SIG-M5 treated with dmso at 0.1 percent for 504 hours (cell line): ENCODE measurements around the gene TRMT61A.
A peak's percentile ranks its signal among the peaks of the same experiment; 100 is the strongest.
"Not testable (repeated sequence)": the region's sequence is repeated elsewhere in the genome, so short reads cannot be mapped to it uniquely, and the experiment has no call there.

Source experiments
- DNase-seq: peaks from one replicate; lab custom pipeline; 2025; ENCODE audit not compliant: unreplicated experiment; lab: John Stamatoyannopoulos, UW

Gene TRMT61A

DNA sequence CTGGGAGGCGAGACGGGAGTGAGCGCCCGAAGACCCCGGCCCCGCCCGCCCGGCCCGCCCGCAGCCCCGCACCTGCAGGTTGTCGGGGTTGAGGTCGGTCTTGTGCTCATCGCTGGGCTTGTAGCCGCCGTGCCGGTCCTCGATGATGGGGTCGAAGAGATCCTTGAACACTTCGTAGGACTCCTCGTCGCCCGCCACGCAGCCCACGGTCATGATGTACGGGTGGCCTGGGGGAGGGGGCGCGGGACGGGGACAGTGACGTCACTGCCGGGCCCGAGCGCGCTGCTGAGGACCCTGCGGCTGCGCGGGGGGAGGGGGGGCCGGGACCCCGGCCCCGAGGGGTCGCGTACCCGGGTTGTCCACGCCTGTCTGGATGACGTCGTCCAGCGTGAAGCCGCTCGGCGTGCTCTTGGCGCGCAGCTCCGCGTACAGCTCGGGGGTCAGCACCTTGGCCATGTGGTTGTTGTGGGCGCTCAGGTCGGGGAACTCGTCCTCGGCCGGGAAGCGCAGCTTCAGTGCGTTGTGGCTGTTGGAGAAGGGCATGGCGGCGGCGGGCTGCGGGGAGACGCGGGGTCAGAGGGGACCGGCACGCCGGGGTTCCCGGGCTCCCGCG lies 6.9 kb upstream of the TRMT61A start:
- DNase-seq = no peak

DNA sequence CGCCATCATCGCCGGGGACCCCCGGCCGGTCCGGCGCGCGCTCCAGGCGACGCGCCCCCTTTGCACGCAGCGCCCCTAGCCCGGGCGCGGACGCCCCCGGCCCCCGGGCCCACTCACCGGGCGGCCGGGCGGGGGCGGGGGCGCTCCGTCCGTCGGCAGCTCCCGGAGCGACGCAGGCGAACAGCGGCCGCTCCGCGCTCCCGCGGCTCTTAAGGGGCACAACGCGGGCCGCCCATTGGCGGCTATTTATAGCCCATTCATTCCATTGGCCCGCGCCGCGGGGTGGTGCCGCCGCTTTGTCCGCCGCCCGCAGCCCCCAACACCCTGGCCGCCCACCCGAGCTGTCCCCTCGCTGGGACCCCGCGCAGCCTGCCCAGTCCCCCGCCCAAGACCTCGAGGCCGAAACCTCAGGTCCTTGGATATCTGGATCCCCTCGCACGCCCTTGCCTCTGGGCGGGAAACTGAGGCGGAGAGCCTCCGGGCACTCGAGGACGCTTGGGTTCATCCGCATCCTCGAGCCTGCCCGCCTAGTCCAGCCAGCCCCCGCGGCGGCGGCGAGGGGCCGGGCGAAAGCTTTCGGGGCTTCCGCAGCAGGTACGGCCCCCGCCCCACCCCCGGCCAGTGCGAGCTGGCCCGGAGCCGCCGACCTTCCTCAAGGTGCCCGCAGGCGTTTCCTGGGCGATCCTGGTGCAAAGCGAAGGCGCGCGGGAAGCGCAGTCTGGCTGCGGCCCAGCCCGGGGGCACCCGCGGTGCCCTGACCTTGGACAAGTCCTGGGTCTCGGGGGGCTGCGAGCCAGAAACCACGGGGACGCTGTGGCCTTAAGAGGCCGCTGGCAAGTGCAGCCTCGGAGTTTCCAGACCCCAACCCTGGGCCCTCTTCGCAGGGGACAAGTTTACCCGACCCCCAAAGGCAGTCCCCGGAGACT lies 6.1 kb upstream of the TRMT61A start, which contains the start of gene CKB:
Gene CKB, minus strand, starts transcription at position 182 of the 926 bp plus-strand sequence. CDS start 337 bp downstream, outside the sequence.
- no peak for DNase-seq

- no peak for DNase-seq
Observed at GRCh38 chr14:103523575-103523954, 5.4 kb upstream of the TRMT61A start.

GRCh38 chr14:103524002-103524935 lies 4.7 kb upstream of the TRMT61A start:
- DNase-seq = no peak

DNA sequence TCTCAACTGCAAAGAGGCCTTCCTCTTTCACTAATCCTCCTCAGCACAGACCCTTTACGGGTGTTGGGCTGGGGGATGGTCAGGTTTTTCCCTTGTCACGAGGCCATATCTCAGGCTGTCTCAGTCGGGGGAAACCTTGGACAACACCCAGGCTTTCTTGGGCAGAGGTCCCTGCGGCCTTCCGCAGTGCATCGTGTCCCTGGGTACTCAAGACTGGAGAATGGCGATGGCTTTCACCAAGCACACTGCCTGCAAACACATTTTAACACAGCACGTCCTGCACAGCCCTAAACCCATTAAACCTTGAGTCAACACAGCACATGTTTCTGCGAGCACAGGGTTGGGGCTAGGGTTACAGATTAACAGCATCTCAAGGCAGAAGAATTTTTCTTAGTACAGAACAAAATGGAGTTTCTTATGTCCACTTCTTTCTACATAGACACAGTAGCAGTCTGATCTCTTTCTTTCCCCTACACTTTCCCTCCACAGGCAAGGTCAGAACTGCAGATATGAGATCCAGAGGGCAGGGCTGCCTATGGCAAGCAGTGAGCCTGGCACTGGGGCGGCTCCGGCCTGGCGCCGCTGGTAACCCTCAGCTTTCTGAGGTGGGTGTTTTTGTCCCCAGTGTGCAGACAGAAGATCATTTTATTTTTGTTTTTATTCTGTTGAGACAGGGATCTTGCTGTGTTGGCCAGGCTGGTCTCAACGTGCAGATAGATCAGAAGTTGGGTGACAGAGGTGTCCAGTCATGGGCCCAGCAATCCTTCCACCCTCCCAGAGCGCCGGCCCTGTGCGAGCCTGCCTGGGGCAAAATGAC lies 3.4 kb upstream of the TRMT61A start:
- not testable (repeated sequence) for DNase-seq

DNA sequence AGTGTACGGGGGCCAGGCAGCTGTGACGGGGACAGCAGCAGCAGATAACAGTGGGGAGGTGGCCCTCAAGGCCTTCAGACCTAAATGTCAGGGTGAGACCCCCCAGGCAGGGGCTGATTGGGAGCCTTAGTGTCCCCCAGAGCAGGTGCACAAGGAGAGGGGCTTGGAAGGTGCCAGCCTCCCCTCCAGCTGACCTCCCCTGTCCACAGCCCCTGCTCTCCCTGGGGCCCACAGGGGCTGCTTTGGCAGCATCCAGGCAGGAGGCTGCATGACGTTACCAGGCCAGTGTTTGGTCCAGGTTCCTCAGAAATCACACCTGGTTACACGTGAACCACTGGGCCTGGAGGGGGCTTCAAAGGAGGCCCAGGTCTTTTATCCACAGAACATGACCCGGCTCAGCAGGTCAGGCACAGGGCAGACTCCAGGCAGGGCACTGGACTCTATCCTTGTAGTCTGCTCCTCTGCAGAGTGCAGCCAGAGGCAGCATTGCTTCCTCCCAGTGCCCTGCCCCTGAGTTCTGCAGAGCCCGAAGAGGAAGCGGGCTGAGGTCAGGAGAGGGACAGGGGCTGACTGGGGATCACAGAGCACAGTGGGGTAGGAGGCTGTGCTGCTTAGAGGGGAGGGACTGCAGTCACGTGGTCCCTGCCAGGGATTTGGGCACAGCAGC lies 2.6 kb upstream of the TRMT61A start:
- peak; percentile 23 for DNase-seq

GRCh38 chr14:103526914-103527248 lies 2.1 kb upstream of the TRMT61A start:
- DNase-seq = no peak

GRCh38 chr14:103527408-103528145 lies 1.4 kb upstream of the TRMT61A start:
- peak; percentile 32 for DNase-seq

DNA sequence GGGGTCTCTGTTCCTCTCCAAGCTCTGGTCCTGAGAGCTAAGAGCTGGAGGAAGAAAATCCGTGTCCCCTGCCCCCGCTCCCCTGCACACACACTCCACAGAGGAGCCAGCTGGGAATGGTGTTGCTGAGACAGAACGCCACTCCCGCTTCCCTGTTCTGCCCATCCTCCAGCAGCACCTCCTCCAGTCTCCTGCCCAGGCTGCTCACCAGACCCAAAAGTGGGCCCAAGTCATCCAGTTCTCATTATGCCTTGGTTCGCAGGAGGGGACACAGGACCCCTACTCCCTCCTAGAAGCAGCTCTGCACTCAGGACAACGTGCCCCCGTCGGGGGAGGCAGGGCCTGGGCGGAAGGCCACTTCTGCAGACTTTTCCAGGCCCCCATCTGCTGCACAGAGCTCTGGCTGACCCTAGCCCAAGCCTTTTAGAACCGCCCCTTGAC lies 830 bp upstream of the TRMT61A start:
- no peak for DNase-seq

GRCh38 chr14:103529383-103530365 lies 678 bp downstream of the TRMT61A start:
- DNase-seq = no peak

DNA sequence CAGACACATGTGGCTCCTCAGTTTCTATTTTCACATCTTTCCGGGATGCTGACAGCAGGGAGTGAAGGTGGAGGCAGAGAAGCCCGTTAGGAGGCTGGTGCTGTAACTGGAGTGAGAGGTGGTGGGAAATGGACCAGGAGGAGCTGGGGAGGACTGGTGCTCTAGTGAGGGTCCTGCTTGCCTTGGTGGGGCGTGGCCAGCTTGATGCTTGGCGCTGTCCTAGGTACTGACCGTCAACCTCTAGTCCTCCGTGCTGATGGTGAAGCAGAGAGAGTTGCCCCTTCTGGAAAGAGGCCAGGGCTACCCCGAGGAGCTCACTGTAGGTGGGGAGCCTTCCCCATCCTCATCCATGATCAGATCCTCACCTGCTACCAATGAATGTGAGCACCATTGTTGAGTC lies 1.4 kb downstream of the TRMT61A start:
- no peak for DNase-seq

- no peak for DNase-seq
Observed at GRCh38 chr14:103530831-103531230, 1.8 kb downstream of the TRMT61A start.

- no peak for DNase-seq
Observed at GRCh38 chr14:103531421-103532215, 2.6 kb downstream of the TRMT61A start.

DNA sequence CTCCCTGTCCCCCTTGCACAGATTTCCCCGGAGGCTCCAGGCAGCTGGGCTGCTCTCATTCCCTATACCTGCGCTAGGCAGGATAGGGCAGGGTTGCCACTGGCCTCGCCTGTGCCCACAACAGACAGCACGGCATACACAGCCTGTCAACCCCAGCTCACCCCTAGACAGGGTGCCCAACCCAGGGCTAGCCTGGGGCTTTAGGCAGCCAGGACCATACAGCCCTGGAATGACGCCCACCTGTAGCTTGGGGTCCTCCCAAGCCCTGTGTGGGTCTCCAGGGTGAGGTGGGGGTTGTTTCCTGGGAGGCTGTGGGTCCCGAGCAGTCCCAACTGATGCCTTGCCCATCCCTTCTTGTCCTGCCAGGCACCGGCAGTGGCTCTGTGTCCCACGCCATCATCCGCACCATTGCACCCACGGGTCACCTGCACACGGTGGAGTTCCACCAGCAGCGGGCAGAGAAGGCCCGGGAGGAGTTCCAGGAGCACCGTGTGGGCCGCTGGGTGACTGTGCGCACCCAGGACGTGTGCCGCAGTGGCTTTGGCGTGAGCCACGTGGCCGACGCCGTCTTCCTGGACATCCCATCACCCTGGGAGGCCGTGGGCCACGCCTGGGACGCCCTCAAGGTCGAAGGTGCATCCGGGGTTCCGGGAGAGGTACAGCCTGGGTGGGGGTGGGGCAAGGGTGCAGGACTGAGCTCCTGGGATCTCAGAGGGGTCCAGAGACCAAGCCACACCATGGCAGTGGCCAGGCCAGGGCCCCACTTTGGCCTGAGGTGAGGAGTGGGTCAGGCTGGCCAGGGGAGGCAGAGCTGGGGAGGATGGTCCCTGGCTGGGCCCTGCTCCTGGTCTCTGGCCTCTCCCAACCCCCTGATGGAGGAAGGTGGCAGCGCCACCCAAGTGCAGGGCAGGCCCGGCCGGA lies 3.5 kb downstream of the TRMT61A start:
- DNase-seq = no peak

DNA sequence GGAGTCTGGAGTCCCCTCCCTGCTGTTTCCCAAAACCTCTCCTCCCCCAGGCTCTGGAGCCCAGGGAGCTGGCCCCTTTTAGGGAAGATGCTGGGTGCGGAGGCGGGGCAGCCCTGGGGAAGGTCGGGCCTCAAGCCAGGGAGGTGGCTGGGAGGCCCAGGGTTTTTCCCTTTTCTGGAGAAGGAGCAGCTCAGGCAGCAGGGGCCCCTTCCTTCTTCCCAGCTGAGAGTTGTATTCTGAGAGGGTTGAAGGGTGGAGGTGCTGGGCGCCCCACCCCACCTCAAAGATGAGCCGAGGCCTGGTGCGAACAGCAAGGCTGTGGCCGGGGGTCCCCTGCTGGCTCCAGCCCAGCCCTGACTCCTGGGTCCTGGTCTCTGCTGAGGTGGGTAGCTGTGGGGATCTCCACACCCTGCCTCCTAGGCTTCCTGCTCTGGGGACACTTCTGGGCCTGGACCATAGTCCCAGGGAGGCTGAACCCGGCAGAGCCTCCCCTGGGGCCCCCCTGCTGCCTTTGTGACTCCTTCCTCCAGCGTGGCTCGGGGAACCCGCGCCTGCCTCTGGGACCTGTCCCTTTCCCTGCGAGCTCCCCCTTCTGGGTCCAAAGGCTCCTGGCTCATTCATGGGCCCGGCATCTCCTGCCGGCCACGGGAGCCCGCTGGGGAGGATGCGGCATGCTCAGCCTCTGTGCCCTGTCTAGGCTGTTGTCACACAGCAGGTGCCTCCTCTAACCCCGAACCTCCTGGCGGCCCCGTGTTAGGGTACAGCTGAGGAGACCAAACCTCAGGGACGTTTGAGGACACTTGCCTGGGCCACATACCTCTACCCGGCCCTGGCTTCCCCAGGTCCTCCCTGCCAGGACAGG lies 4.4 kb downstream of the TRMT61A start:
- no peak for DNase-seq
